ENCODE measurements around the gene PRKAG1. TPM values are rescaled to one million over a fixed set of nuclear protein-coding genes. Genes with fewer than 3 reads are reported as not detected.

Gene PRKAG1
- total RNA-seq, 1 experiment from 2014 or later: 34.2 TPM

- no TSS peak for BruUV-seq (replicated peaks)
- CTCF ChIA-PET: interaction anchor here (0.5 kb wide), 1 partner anchor 10 kb away, joined by 5 read pairs; no protein-coding TSS in a partner anchor
- H3K27ac Mint-ChIP-seq (ENCODE audit: unreplicated experiment): peak overlapping the region; percentile 13
- H3K36me3 Mint-ChIP-seq (ENCODE audit: insufficient read depth, unreplicated experiment): no peaks in the 10 kb centered on the region
- no peak for TF ChIP-seq CTCF (IDR thresholded peaks at IDR 0.05; ENCODE audit: unreplicated experiment)
- peaks cover 23% of the 10 kb centered on the region for H3K4me1 Mint-ChIP-seq (ENCODE audit: low read depth, unreplicated experiment)
- peaks cover 91% of the 10 kb centered on the region for H3K27me3 Mint-ChIP-seq (ENCODE audit: unreplicated experiment)
- H3K4me3 Mint-ChIP-seq (ENCODE audit: low read depth, unreplicated experiment): peak overlapping the region; percentile 58
- DNase-seq: no peak
- no peaks in the 10 kb centered on the region for H3K9me3 Mint-ChIP-seq (ENCODE audit: low read depth, unreplicated experiment)
- intact Hi-C loops (cut with micrococcal nuclease; ENCODE audit: unreplicated experiment): loop anchor here (10.0 kb wide), 1 partner anchor 118 kb away; the partner anchor contains the start of gene DDX23
Observed at GRCh38 chr12:48972213-48972951, 46.2 kb downstream of the PRKAG1 start.

GRCh38 chr12:48970702-48971334 is 47.8 kb downstream of the PRKAG1 start:
- H3K27me3 Mint-ChIP-seq (ENCODE audit: unreplicated experiment): peaks cover 84% of the 10 kb centered on the region
- intact Hi-C loops (cut with micrococcal nuclease; ENCODE audit: unreplicated experiment): loop anchor here (10.0 kb wide), 1 partner anchor 116 kb away; the partner anchor contains the start of gene DDX23
- no peak for TF ChIP-seq CTCF (IDR thresholded peaks at IDR 0.05; ENCODE audit: unreplicated experiment)
- CTCF ChIA-PET: no interaction called here
- BruUV-seq (replicated peaks): no TSS peak
- DNase-seq: no peak
- H3K27ac Mint-ChIP-seq (ENCODE audit: unreplicated experiment): no peak overlapping the region
- peaks cover 18% of the 10 kb centered on the region for H3K4me1 Mint-ChIP-seq (ENCODE audit: low read depth, unreplicated experiment)
- H3K4me3 Mint-ChIP-seq (ENCODE audit: low read depth, unreplicated experiment): peak overlapping the region; percentile 58
- H3K36me3 Mint-ChIP-seq (ENCODE audit: insufficient read depth, unreplicated experiment): no peaks in the 10 kb centered on the region
- H3K9me3 Mint-ChIP-seq (ENCODE audit: low read depth, unreplicated experiment): no peaks in the 10 kb centered on the region

GRCh38 chr12:48969833-48970701 is 48.5 kb downstream of the PRKAG1 start:
- intact Hi-C loops (cut with micrococcal nuclease; ENCODE audit: unreplicated experiment): loop anchor here (10.0 kb wide), 1 partner anchor 115 kb away; the partner anchor contains the start of gene DDX23
- BruUV-seq (replicated peaks): no TSS peak
- no peak for DNase-seq
- TF ChIP-seq CTCF (IDR thresholded peaks at IDR 0.05; ENCODE audit: unreplicated experiment): no peak
- Mint-ChIP-seq H3K4me1 (ENCODE audit: low read depth, unreplicated experiment) (peaks cover 18% of the 10 kb centered on the region), H3K27ac (ENCODE audit: unreplicated experiment) (no peak overlapping the region), H3K9me3 (ENCODE audit: low read depth, unreplicated experiment) (no peaks in the 10 kb centered on the region), H3K4me3 (ENCODE audit: low read depth, unreplicated experiment) (peak overlapping the region; percentile 19), H3K36me3 (ENCODE audit: insufficient read depth, unreplicated experiment) (no peaks in the 10 kb centered on the region), H3K27me3 (ENCODE audit: unreplicated experiment) (peaks cover 84% of the 10 kb centered on the region)
- CTCF ChIA-PET: no interaction called here

- CTCF ChIA-PET: no interaction called here
- no peak overlapping the region for H3K27ac Mint-ChIP-seq (ENCODE audit: unreplicated experiment)
- no peak for DNase-seq
- TF ChIP-seq CTCF (IDR thresholded peaks at IDR 0.05; ENCODE audit: unreplicated experiment): no peak
- no TSS peak for BruUV-seq (replicated peaks)
- intact Hi-C loops (cut with micrococcal nuclease; ENCODE audit: unreplicated experiment): no loop called here
- peaks cover 18% of the 10 kb centered on the region for H3K4me1 Mint-ChIP-seq (ENCODE audit: low read depth, unreplicated experiment)
- H3K36me3 Mint-ChIP-seq (ENCODE audit: insufficient read depth, unreplicated experiment): no peaks in the 10 kb centered on the region
- H3K9me3 Mint-ChIP-seq (ENCODE audit: low read depth, unreplicated experiment): no peaks in the 10 kb centered on the region
- peaks cover 78% of the 10 kb centered on the region for H3K27me3 Mint-ChIP-seq (ENCODE audit: unreplicated experiment)
- H3K4me3 Mint-ChIP-seq (ENCODE audit: low read depth, unreplicated experiment): peak overlapping the region; percentile 19
Observed at GRCh38 chr12:48969160-48969771, 49.3 kb downstream of the PRKAG1 start.

All from Calu3 (cell line).